H1 (cell line): ENCODE data around the gene DCXR. TPM values are rescaled to one million over a fixed set of nuclear protein-coding genes. Genes with fewer than 3 reads are reported as not detected.

Experiments used
- BRCA1 ChIP-seq: IDR thresholded peaks from 2 replicates; pipeline ENCODE4 v1.6.1; 2012; ENCODE audit warnings: low read depth, low read length, improper control_type of control experiment
- CBX5 ChIP-seq: fragments of 300-800, 300-1000 bp; sonication (generic); IDR thresholded peaks from 2 replicates; pipeline ENCODE4 v1.7.1; 2016; ENCODE audit warnings: antibody characterized with exemption, low read length, low read depth
- KDM1A ChIP-seq: fragments of 200-600, 300-600 bp; sonication (generic); IDR thresholded peaks from 2 replicates; pipeline ENCODE4 v1.7.1; 2016; ENCODE audit warnings: mild to moderate bottlenecking, low read length, borderline replicate concordance
- RNF2 ChIP-seq: fragments of 200-900, 300-1000 bp; sonication (generic); IDR thresholded peaks from 2 replicates; pipeline ENCODE4 v1.7.1; 2016; ENCODE audit warnings: borderline replicate concordance, low read depth, mild to moderate bottlenecking, antibody characterized with exemption, low read length; ENCODE audit not compliant: poor library complexity, severe bottlenecking; ENCODE audit errors: missing control alignments
- SAP30 ChIP-seq: fragments of 300-600 bp; sonication (generic); IDR thresholded peaks from 2 replicates; pipeline ENCODE4 v1.7.1; 2012; ENCODE audit warnings: low read length, moderate library complexity, mild to moderate bottlenecking, inconsistent platforms; ENCODE audit not compliant: insufficient read depth, insufficient replicate concordance
- TAF7 ChIP-seq: optimal IDR thresholded peaks from 2 replicates; pipeline ENCODE3; 2011; ENCODE audit warnings: low read depth, mild to moderate bottlenecking, inconsistent platforms, low read length, moderate library complexity, borderline replicate concordance
- YY1 ChIP-seq: IDR thresholded peaks from 2 replicates; pipeline ENCODE4 v1.6.1; 2011; ENCODE audit warnings: low read depth, mild to moderate bottlenecking, low read length
- polyA plus RNA-seq, 7 experiments: library from polyadenylated mRNA; depleted of rRNA in 3 of 7; stranded (reverse) in 5 of 7; unstranded in 2 of 7; fragments of >200 nt in 5 of 7; fragments of 200-250 nt in 2 of 7; gene quantifications; 1 replicate in 5 of 7; 2 replicates in 1 of 7; 4 replicates in 1 of 7; pipeline versions ENCODE4 v1.2.1 to v1.2.3, GENCODE V29; 2011 to 2013; ENCODE audit warnings: missing spikeins in 2 of 7, mixed read lengths in 2 of 7
- total RNA-seq: library from RNA; stranded (reverse); fragmentation: NEBNext Ultra II Directional; extraction: Animal tissue kit (Norgen Biotek cat#: 25700); gene quantifications from 2 replicates; pipeline ENCODE4 v1.2.1, GENCODE V29; 2021
- TF ChIP-seq, protein P1 (sequence below): IDR thresholded peaks from 2 replicates; pipeline ENCODE4 v1.6.1; 2012; ENCODE audit warnings: inconsistent platforms

DCXR gene
- total and polyA plus RNA-seq, 2 of the 8 experiments (the other 6 are each of a cell fraction or from before 2014, with no cell fraction given) = 96.3 to 212 TPM

DNA sequence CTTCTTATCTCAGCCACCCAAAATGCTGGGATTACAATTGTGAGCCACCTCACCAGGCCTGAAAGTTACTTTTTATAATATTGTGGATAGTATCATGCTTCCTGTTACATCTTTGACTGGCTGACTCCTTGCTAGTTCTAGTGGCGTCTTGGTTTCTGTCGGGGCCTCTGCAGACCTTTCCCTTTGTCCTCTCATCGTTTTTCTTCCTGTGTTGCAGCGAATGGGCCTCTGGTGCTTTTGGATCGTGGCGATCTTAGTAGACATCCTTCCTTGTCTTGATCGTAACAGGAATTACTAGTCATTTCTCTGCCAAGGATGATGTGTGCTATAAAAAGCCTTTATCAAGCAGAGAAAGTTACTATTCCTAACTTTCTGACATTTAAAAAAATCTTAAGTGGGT, 39.3 kb downstream of the DCXR start (continued):
- TF ChIP-seq TAF7 = no peak
- no peak for TF ChIP-seq BRCA1
- TF ChIP-seq KDM1A = no peak
- TF ChIP-seq RNF2 = no peak
- TF ChIP-seq SAP30 = no peak
- TF ChIP-seq, protein P1, sequence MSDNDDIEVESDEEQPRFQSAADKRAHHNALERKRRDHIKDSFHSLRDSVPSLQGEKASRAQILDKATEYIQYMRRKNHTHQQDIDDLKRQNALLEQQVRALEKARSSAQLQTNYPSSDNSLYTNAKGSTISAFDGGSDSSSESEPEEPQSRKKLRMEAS = no peak
- no peak for TF ChIP-seq YY1
- no peak for TF ChIP-seq CBX5
